Stimulated activated CD8-positive, alpha-beta memory T cell treated with anti-CD3 and anti-CD28 coated beads, Interleukin-15, amount 100 ng/mL, for 48 hours (primary cell): ENCODE data around the gene DSC1.
"Not testable (repeated sequence)": the region's sequence is repeated elsewhere in the genome, so short reads cannot be mapped to it uniquely, and the experiment has no call there.

Experiments used
- DNase-seq, 2 donors: peaks; one replicate each; pipeline ENCODE4 v3.0.0-alpha.2; 2020; ENCODE audit warnings: low read depth in 2 of 2

DSC1 gene, protein sequence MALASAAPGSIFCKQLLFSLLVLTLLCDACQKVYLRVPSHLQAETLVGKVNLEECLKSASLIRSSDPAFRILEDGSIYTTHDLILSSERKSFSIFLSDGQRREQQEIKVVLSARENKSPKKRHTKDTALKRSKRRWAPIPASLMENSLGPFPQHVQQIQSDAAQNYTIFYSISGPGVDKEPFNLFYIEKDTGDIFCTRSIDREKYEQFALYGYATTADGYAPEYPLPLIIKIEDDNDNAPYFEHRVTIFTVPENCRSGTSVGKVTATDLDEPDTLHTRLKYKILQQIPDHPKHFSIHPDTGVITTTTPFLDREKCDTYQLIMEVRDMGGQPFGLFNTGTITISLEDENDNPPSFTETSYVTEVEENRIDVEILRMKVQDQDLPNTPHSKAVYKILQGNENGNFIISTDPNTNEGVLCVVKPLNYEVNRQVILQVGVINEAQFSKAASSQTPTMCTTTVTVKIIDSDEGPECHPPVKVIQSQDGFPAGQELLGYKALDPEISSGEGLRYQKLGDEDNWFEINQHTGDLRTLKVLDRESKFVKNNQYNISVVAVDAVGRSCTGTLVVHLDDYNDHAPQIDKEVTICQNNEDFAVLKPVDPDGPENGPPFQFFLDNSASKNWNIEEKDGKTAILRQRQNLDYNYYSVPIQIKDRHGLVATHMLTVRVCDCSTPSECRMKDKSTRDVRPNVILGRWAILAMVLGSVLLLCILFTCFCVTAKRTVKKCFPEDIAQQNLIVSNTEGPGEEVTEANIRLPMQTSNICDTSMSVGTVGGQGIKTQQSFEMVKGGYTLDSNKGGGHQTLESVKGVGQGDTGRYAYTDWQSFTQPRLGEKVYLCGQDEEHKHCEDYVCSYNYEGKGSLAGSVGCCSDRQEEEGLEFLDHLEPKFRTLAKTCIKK

DNA sequence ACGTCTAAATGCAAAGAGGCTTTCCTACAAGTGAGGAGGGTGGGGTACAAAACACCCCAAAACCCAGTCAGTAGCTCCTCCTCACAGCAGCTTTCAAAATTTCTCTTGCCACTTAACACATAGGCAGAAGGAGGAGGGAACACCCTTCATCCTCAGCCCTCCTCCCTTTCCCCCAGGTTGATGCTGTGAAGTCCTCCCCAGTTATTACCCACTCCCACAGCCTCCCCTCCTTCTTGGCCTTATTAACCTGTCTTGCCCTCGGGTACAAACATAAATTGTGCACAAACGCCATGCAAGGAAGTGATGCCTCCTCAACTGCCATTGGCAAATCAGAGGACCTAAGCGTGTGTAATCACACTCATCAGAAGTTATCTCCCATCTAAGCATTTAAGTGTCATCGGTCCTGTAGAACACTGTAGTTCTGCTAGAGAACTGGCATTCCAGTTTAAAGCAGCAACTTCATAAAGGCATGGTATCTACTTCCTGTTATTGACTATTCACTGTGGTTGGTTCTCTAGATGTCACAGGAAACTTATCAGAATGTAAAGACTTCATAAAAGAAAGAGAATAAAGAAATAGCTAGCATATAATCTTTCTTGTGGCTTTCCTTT lies at the start of gene DSC1:
Gene DSC1 (minus strand): TSS at position 32 of the 611 bp plus-strand sequence. CDS start 262 bp downstream, outside the sequence.
- no peak for DNase-seq

DNA sequence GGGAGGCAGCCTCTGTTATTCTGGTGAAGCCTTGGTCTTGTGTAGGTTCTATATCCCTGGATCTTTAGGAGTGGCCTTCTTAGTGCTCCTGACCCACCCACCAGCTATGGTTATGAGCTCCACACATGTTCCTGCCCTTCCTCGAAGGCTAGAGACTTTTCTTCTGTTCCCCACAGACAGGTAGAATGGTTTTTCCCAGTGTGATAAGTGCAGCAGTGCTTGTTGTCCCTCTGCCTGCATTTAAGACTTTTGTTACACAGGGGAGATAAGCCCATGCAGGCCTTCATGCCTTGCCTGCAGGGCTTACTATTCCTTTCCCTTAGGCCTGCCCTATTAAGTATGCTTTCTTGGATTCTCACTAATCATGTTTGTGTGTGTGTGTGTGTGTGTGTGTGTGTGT lies 48.4 kb upstream of the DSC1 start:
- DNase-seq = no peak

DNA sequence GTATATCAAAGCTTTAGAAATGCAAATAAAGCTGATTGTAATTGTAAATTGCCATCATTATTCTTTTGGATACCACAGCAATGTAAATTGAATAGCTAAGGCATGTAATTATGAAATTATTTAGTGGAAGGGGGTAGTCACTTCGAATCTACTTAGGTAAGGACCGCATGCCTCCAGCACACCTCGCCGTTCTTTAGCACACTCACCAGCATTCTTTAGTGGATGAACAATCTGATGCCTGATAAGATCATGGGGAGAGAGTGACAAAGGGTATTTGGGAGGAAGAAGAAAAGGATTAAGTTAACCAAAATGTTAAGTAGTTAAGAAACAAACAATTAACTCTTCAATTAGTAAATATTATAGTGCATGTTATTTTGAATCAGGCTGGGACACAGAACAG lies 46.4 kb upstream of the DSC1 start:
- DNase-seq = no peak

DNA sequence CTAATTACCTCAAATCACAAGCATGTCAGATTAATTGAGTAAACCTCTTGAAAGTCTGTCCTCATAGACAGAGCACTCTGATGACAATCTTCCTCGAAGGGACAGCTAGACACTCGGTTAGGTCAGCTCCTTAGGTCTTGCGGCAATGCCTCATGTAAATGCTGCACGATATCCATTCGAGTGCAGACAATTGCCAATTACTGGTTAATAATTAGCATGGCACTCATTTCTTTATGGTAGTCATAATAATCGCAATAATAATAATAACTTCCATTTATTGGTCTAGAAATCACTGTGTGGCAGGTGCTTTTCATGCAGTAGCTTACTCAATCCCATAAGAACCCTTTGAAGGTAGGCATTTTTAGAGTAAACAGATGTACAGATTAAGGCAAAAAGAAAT lies 44.7 kb upstream of the DSC1 start:
- no peak for DNase-seq

DNA sequence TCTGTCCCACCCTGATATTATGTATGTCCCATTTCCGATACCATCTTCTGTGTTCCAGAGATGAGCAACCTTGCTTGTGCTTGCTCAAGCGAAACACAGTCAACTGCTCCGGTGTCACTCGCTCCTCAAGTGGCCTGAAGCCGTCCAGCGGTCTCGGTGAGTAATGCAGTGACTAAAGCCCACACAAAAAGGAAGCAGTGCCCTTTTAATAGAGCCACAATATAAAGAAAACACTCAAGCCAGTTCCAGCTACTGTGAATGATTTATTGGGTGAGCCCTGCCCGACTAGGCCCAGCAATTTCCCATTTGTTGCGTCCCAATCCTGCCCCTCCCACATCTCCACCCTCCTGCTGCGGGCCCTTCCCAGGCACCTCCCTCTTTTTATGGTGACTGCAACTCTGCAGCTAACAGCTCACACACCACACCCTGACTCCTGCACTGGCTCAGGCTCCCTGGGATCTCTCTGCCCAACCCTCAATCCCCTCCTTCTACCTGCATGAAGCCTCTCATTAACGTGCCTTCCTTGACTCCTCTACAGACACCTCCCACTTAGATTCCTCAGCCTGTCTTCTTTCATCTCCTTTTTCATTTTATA lies 44.2 kb upstream of the DSC1 start:
- DNase-seq = no peak

DNA sequence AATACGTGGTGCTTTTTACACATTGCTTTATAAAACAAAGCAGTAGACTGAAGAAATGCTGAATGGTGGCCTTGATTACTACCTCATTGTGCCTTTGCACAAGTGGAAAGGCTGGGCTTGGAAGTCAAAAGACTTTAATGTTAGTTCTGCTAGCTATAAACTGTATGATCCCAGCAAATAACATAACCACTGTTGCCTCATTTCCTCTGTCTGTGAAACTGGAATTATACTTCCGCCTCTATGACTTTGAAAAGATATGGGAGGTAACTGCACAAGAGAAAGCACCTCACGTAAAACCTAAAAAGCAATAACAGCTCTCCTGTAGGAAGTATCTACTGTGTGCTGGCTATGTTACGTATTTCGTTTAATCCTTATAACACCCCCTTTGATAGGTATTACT lies 43.4 kb upstream of the DSC1 start:
- no peak for DNase-seq

DNA sequence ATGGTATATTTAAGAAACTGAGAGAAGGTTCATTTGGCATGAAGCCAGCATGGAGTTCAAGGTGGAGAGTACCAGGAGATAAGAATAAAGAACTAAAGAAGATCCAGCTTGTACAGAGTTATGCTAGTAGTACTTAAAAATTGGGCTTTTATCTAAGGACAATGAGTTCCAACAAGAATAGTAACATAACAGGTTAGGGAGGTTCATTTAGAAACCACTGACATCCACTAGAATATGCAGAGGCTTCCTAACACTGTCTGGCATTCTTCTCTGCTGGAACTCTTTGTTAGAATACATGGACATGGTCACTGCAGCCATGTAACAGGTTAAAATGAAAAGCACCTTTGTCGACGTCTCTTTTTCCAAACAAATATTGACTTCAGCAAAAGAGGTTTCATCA lies 42.6 kb upstream of the DSC1 start:
- no peak for DNase-seq

DNA sequence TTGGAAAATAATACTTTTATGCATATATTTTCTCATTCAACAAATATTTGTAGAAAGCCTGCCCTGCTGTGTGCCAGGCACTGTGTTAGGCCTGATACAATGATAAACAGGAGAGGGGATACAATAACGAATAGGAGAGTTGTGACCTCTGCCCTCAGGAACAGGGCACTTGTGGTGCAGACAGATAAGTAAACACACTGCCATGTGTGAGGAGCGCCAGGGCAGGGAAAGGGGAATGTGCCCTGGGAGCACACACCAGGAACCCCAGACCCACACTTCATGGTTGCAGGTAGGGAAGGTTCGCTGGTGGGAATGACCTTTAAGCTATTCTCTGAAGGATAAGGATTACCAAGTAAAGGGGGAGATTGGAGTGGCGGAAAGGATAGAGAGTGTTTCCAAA lies 42.2 kb upstream of the DSC1 start:
- DNase-seq = no peak

DNA sequence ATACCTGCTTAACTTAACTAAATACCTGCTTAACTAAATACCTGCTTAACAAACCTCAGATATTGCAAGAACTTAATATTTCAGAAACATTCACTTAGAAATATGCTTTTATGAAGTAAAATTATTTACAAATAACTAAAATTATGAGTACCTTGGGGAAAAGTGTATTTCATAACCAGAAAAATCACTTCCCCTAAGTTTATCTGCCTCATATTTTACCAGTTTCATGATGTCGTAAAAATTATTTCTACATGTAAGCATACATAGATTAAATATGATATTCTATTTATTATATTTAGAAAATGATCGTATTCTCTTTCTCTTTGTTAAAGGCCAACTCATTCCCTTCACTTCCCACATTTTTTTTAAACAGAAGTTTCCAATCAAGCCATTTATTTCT lies 41.5 kb upstream of the DSC1 start:
- DNase-seq = no peak

DNA sequence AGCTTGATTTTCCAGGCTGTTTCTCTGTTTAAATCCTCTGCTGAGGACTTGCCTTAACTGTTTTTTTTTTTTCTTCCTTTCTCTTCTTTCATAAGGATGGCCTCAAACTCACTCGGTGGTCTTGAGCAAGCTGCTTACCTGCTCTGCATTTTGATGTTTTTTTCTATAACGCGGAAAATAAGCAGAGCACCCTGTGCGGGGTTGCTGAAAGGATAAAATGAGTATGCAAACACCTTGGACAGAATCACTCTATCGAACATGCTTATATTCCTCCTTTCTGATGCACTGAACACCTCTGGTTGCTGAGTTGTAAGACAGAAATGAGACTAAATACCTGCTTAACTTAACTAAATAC lies 41.1 kb upstream of the DSC1 start:
- no peak for DNase-seq

DNA sequence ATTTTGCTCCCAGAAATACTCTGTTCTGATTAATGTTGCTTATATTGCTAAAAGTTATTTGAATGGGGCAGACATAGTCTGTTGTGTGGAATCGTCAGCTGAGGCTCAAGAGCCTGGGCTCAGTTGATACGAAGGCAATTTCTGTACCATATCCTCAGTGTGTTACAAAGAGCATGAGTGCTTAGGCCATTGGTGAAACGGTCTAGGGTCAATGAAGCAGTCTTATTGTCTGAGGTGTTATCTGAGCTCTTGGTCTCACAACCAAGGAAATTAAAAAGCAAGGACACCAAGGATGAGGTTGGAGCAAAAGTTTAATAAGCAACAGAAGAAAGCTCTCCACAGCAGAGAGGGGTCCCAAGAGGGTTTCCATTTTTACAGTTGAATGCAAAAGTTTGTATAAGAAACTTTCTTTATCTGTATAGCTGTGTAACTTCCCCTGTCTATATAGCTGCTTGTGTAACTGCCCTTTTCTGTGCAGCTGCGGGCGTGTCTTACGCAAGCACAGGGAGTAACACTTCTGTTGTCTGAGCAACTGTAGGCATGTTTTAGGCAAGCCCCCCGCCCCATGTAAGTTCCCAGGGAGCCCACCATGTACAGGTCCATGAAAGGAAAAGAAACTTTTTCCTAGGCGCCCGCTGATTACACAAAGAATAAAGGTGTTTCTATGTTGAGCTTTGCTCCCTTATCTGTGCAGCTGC lies 40.6 kb upstream of the DSC1 start:
- DNase-seq = no peak

DNA sequence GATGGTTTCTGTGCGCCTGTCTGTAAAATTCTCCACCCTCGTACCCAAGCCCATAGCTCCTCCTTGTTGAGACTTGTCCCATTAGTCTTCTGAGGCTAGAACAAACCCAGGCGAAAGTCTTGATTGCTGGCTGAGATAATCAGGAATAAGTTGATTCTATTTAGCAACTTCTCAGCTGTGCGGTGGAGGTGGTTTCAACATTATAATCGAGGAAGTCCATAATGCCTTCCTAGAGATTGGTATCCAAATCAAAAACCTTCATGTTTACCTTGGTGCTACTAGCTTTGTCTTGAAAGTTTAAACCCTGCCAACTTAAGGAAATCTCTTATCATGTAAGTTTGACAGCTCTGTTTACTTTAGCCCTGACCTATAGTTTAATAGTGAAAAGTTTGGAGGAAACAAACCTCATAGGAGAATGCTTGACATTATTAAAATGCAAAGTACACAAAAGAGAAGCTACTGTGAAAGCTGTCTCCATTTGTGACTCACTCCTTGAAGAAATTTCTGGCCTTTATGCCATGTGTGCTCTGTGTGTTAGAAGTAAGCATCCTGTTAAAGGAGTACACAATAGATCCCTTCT lies 36.6 kb upstream of the DSC1 start:
- no peak for DNase-seq

DNA sequence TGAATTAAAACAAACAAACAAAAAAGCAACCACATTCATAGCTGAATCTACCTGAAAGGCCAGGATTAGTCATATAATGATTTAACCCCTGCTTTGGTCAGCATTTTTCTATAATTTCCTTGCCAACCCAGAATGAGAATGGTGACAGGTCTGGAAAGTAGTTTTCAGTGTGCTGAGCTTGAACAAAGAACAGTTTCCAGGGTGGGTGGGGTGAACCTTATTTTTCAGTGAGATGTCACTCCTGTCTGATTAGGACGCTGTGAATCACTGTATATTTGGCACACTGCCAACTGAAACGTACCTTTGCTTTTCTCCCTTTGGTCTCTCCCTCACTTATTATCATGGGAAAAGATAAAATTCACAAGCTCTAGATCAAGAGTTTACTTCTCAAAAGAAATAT lies 35.0 kb upstream of the DSC1 start:
- no peak for DNase-seq

DNA sequence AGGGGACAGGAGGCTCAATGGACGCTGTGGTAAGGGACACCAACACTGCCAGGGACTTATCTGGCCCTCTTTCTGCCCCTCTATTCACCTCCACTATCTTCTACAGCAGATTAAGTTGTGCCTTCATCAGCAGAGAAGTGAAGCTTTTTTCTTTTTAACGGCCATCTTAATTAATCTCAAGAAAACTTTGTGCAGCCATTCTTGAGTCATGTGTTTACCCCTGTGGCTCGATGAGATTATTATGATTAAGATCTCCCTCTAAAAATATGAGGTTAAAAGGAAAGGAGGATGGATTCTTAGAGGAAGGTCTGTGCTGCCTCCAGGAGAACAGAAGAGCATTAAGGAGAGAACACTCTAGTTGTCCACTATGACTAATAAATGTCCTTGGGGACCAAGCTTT lies 32.4 kb upstream of the DSC1 start:
- DNase-seq = no peak

DNA sequence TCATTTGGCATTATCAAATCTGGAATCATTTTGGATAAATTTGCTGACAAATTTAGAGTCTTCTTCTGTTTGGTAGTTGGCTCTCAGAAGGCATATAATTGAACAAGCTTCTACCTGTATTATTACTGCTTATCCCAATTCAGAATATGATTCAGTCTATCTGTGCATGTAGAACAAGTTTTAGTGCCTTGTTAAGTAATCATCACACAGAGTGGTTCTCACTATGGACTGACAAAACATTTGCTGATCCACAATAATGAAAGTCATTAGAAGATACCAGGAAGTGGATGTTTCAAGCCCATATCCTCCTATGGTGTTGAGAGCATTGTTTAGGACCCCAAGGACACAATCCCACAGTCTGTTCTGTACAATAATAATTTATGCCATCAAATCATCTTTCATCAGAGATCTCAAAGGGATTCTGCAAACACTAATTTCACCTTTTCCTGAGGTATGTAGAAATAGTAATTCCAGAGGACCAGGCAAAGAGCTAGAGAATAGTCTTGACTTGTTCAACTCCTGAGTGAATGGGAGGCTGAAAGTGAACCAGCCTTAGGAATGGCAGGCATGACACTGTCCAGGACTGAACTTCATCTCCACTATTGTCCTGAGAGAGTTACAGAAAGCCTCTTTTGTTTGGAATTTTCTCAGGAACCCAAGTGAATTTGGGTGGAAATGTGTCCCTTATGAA lies 29.6 kb upstream of the DSC1 start:
- DNase-seq = no peak

DNA sequence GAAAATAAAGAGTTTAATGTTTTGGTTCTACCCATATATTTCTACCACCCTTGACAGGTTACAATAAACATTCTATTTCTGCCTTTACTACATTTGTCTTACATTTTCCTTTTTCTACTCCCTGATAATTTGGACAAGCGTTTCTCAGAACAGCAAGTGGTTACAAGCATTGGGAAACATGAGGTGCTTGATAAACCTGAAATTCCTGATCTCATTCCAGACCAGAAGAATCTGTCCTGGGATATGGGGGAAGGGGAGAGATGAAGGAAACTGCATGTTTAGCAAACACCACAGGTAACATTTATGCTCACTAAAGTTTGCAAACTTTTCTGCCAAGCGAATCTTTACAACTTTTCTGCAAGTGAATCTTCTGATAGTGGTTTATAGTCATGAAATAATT lies 28.3 kb upstream of the DSC1 start:
- DNase-seq = no peak

DNA sequence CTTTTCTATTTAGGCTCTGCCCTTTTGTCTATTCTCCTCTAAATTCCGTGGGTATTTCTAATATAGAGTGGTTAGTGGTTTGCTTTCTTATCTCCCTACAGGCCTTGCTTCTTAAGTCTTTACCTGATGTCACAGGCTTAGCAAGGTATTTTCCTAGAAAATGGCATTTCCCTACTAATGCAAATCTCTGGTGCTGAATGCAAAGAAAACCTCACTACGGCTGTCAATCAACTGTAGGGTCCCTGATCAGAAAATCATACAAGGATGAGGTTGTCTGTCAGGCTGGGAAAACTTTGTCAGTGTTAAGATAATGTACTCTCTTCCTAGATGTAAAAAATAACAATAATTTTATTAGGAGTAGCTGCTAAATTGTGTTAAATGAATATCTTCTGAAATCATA lies 27.1 kb upstream of the DSC1 start:
- DNase-seq = no peak

DNA sequence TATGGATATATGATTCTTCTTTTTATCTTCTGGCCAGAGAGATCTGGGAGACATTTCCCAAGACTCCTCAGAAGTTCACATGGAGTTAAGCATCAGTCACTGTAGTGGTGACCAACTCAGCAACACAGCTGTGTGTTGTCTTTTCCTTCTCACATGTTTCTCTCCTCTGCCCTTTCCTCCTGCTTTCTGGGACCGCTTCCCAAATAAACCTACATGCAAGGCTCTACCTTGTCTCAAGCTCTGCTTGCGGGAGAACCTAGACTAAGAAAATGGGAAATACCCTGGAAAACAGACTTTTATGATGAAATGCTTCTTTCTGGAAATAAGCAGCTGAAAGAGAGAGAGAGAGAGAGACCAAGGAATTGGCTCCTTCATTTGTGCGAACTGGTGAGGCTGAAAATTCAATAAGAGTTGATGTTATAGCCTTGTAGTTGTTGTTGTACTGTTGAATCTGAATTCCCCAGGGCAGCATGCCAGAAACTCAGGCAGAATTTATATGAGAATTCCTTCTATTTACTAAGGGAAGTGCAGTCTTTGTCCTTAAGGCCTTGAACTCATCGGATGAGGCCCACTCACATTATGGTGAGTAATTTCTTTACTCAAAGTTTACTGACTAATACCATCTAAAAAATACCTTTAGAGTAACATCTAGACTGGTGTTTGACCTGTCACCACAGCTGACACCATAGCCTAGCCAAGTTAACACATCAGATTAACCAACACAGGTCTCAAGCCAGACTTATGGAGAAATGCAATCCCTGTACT lies 22.7 kb upstream of the DSC1 start:
- no peak for DNase-seq

DNA sequence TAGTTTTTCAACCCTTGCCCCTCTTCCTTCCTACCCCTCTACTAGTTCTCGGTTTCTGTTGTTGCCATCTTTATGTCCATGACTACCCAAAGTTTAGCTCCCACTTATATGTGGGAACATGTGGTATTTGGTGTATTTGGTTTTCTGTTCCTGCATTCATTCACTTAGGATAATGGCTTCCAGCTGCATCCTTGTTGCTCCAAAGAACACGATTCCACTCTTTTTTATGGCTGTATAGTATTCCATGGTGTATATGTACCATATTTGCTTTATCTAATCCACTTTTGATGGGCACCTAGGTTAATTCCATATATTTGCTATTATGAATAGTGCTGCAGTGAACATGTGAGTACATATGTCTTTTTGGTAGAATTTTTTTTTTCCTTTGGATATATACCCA lies 20.6 kb upstream of the DSC1 start:
- no peak for DNase-seq

DNA sequence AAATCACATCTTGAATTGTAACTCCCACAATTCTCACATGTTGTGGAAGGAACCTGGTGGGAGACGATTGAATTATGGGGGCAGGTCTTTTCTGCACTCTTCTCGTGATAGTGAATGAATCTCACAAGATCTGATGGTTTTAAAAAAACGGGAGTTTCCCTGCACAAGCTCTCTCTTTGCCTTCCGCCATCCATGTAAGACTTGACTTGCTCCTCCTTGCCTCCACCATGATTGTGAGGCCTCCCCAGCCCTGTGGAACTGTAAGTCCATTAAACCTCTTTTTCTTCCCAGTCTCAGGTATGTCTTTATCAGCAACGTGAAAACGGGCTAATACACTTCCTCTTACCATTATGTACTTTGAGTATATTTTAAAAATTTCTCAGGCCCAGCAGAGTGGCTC lies 14.7 kb upstream of the DSC1 start:
- DNase-seq = not testable (repeated sequence)
